GM18499 (cell line): ENCODE measurements around the gene ZBED4.

Experiments
- ATAC-seq: cut with Tn5 transposase; IDR thresholded peaks from one replicate; pipeline ENCODE4 v1.9.1; 2021; ENCODE audit warnings: moderate number of reproducible peaks; ENCODE audit not compliant: insufficient read depth, unreplicated experiment

ZBED4 gene

GRCh38 chr22:49916831-49917230 is 63.2 kb downstream of the ZBED4 start:
- no peak for ATAC-seq

- ATAC-seq: peak; percentile 52
Measured at GRCh38 chr22:49917974-49918910, 64.6 kb downstream of the ZBED4 start, which contains the start of the genes ALG12 and CRELD2. Gene ALG12, minus strand, starts transcription at chr22:49918438. Its CDS starts 4,673 bp downstream, at chr22:49913765. Gene CRELD2, plus strand, starts transcription at chr22:49918634. Its CDS starts 136 bp downstream, at chr22:49918770.

- ATAC-seq: no peak
Measured at GRCh38 chr22:49918911-49919881, 65.6 kb downstream of the ZBED4 start.

GRCh38 chr22:49920859-49921258 is 67.2 kb downstream of the ZBED4 start:
- ATAC-seq: no peak

- ATAC-seq: no peak
Measured at GRCh38 chr22:49921508-49922278, 68.0 kb downstream of the ZBED4 start.

- no peak for ATAC-seq
Measured at GRCh38 chr22:49922484-49922883, 68.8 kb downstream of the ZBED4 start.

- ATAC-seq: no peak
Measured at GRCh38 chr22:49922926-49923325, 69.3 kb downstream of the ZBED4 start.

- ATAC-seq: no peak
Measured at GRCh38 chr22:49923445-49923844, 69.8 kb downstream of the ZBED4 start.

GRCh38 chr22:49924113-49924833 is 70.6 kb downstream of the ZBED4 start:
- ATAC-seq: no peak

- ATAC-seq: no peak
Measured at GRCh38 chr22:49925525-49926128, 72.0 kb downstream of the ZBED4 start.

GRCh38 chr22:49926916-49927315 is 73.3 kb downstream of the ZBED4 start:
- ATAC-seq: no peak

- ATAC-seq: no peak
Measured at GRCh38 chr22:49927483-49928184, 74.0 kb downstream of the ZBED4 start.

GRCh38 chr22:49928185-49928495 is 74.5 kb downstream of the ZBED4 start:
- ATAC-seq: no peak

GRCh38 chr22:49928555-49929210 is 75.0 kb downstream of the ZBED4 start:
- no peak for ATAC-seq

GRCh38 chr22:49929211-49929979 is 75.8 kb downstream of the ZBED4 start:
- ATAC-seq: no peak

GRCh38 chr22:49929994-49930575 is 76.4 kb downstream of the ZBED4 start:
- ATAC-seq: no peak
